ENCODE results near the gene TC2N. TPM values are rescaled to one million over a fixed set of nuclear protein-coding genes. Genes with fewer than 3 reads are reported as not detected.
"Not testable (repeated sequence)": the region's sequence is repeated elsewhere in the genome, so short reads cannot be mapped to it uniquely, and the experiment has no call there.

TC2N gene
- total RNA-seq, 1 experiment from 2014 or later = not detected

- no peak for DNase-seq (ENCODE audit: low read depth)
Measured at GRCh38 chr14:91870001-91870400, 2.7 kb upstream of the TC2N start.

DNA sequence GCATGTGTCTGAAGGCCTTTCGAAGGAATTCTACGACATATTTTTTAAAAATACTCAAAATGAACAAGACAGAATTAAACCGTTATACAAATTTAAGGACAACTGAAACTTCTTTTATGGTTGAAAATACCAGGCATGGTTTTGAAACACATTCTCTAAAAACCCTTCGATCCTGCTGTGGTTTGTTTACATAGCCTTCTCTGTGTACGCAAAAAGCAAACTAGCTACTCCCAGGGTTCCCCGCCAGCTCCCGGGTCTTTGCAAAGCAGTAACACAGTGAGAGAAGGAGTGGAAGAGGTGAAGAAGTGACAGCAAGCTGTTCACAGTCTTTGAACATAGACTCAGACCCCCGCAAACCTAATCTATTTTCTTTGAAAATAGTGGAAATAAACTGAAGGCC is 2.2 kb upstream of the TC2N start:
- DNase-seq (ENCODE audit: low read depth) = no peak

DNA sequence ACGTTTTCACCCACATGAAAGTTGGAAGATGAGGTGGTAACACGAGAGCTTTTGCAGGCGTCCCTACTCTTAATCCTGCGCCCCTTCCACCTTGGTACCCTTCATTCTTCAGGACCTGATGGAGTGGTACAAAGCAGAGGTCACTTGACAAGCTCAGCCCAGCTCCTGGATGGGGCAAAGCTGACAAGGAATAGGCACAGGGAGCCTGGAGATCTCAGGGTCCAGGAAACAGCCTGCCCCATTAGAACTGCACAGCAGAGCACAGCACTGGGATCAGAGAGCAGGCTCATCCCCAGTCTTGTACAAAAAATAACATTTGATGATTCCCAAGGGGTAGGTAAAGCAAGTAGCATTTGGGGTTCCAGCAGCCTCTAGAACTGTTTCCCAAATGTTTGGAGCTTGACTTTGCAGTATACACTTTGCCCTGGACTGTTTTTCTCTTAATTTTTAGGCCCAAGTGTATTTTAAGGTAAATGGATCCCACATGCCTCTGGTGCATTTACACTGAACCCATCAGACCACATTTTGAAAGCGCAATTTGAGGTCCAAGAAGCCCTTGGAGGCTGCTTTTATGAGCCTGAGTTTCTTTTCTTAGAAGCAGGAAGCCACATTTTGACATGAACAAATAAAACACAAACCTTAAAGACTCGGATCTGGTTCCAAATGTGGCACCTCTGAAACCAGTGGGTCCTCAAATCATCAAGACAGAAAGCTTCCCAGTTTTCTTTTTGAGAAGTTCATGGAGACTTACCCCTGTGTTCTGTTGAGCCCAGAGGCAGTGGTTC is 633 bp downstream of the TC2N start:
- DNase-seq (ENCODE audit: low read depth) = no peak

GRCh38 chr14:91866061-91866460 is 1.3 kb downstream of the TC2N start:
- DNase-seq (ENCODE audit: low read depth) = peak; percentile 9

DNA sequence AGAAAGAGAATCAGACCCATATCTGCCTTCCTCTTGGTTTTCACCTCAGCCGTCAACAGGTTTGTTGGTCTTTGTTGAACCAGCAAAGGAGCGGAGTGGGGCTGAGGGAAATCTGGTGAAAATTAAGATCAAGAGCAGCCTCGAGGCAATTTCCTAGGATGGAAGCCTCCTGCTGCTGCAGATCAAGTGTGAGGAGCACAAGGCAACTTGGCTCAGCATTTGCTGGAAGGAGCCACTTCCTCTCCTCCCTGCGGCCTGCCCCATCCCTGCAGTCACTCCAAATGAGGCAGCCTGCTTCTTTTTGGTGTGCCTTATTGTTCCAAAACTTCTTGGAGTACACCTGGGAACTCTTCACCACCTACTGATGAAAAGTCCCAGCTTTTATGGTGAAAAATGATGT is 4.9 kb downstream of the TC2N start:
- no peak for DNase-seq (ENCODE audit: low read depth)

GRCh38 chr14:91861091-91861490 is 6.2 kb downstream of the TC2N start:
- DNase-seq (ENCODE audit: low read depth) = no peak

DNA sequence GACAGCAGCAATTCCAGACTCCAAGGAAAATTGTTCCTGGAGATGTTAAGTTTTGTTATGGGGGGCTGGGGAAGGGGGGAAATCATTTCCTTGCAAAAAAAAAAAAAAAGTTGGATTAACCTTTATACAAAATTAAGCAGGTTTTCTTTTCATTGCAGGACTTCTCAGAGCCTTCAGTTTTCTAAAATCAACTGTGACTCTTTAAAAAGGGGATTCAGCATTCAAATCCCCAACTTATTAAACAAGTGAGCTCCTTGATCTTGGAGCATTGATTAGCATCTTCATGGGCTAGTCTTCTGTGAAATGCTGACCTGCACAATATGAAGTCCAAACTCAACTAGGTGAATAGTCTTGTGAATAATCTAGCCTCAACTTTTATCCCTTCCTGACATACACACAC is 7.1 kb downstream of the TC2N start:
- DNase-seq (ENCODE audit: low read depth) = no peak

DNA sequence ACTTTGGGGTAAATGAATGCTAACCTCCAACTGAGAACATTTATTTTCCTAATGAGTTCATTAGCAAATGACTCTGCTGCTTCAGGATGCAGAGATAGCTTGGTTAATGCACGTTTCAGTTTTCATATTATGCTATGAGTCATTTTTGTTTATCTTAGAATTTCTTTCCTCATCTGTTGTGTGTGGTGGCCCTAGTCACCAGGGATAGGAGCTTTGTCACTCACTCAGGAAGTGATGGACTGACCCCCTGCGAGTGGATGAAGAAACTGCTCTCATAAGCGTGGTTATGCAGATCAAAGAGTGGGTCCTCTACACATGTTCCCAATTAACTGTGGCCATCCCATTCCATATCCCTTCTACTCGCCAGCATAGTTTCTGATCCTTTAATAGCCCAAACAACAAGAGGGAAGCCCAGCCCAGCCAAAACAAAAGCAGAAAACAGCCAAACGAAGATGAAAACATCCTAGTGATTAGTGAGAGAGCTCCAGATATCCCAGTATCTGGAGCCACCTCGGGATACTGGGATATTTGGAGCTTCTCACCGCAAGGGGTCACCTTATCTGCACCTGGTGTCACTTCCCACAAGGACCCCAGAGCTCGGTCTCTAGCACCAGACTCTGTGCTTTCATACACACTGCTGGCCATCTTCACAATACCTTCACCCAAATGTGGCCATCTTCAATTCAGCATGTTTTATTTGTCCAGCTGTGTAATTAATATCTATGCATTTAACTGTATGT is 8.6 kb downstream of the TC2N start:
- peak; percentile 62 for DNase-seq (ENCODE audit: low read depth)

DNA sequence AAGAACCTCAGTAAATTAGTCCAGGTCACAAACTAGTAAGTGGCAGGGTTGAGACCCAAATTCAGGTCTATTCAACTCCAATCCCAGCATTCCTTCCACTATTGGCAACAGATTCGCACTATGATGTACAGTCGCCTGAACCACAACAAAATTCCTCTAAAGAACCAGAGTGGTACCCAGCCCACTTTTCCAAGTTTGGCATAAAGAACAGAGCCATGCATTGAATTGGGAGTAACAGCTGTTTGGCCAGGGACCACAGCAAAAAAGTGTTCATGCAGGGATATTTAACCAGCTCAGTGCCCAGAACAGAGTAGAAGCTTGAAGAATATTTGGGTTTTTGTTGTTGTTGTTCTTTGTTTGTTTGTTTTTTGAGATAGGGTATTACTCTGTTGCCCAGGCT is 9.7 kb downstream of the TC2N start:
- no peak for DNase-seq (ENCODE audit: low read depth)

DNA sequence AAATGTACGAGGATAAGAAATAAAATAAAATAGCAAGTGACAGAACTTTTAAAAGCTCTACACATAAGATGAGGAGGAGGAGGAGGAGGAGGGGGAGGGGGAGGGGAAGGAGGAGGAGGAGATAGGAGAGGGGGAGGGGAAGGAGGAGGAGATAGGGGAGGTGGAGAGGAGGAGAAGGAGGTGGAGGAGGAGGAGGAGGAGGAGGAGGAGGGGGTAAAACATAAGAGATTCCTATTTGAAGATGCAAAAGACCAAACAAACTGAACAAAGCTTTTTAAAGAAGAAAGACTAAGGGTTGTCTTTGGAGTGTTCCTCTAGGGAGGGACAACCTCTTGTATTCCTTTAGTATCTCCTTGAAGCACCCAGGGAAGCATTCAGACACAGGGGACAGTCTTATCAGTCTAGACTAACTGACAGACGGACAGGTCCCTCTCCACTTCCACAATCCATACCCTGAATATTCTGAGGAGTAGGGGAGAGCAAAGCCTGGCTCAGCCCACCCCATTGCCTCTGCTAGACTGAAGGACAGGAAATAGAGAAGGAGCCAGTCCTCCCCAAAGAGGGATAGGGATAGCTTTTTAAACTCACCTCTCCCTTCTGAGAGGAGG is 12.9 kb downstream of the TC2N start:
- DNase-seq (ENCODE audit: low read depth) = no peak

DNA sequence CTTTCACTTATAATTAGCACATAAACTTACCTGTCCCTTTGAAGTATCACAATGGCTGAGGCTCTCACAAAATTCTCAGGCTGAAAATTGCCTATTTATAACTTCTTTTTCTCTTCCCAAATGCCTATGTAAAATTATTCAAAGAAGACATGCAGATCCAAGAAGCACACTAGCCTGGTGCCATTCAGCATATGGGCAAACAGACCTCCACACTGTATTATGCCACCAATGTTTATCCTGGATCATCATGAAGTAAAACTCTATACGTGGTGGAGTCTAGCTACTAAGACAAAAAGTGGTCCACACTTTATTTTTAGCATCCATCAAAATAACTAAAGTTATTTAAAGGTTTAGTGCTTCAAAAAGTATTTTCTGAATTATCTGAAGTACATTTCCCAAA is 15.8 kb downstream of the TC2N start:
- no peak for DNase-seq (ENCODE audit: low read depth)

- no peak for DNase-seq (ENCODE audit: low read depth)
Measured at GRCh38 chr14:91848504-91849001, 18.8 kb downstream of the TC2N start.

GRCh38 chr14:91847693-91848092 is 19.6 kb downstream of the TC2N start:
- no peak for DNase-seq (ENCODE audit: low read depth)

- DNase-seq (ENCODE audit: low read depth) = no peak
Measured at GRCh38 chr14:91845652-91846051, 21.7 kb downstream of the TC2N start.

- DNase-seq (ENCODE audit: low read depth) = not testable (repeated sequence)
Measured at GRCh38 chr14:91845056-91845455, 22.3 kb downstream of the TC2N start.

DNA sequence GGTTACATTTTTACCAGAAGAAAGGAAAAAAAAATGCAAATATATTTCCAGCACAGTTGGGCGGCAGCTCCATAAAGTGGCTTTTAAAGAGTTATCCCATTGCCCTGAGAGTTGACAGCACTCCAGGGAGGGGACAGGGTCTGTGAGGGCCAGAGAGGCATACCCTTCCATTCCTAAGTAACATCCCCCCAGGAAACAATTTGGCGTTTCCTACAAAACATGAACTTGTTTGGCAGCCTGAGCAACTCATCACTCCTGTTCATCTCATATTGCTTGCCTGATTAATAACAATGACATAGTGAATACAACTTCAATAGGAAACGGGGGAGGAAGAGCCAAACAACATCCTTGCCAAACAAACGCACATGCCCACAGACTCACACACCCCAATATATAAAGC is 23.3 kb downstream of the TC2N start:
- no peak for DNase-seq (ENCODE audit: low read depth)

DNA sequence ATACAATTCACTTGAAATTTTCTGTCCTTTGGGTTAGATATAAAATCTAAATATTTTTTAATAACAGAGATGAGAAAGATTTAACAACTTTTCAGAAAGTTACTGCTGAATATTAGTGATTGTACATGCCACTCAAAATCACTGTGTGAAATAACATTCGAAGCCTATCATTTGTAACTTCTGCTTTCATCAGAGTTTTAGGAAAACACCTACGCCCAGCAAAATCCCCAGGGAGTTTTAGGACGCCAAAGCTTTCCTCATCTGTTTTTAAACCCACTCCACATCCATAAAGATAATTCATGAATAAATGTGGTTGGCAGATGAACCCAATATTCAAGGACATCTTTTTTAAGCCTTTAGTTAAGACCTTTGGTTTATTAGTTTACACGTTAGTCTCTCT is 23.9 kb downstream of the TC2N start:
- no peak for DNase-seq (ENCODE audit: low read depth)

DNA sequence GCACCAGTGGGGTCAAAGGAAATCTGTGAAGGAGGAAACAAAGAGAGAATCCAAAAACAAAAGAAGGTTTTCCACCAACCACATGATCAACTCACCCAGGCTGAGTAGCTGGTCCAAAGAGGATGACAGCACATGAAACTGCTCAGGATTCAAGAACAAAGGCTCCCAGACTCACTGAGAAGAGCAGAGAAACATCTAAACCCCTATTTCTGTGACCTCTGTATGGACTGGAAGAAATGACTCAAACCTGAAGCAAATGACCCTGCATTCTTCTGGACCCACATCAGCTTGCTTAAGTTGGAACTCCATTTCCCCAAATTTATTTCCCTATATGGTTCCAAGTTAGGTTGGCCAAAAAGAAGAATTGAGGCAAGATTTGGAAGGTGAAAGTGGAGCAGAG is 26.3 kb downstream of the TC2N start:
- DNase-seq (ENCODE audit: low read depth) = no peak

DNA sequence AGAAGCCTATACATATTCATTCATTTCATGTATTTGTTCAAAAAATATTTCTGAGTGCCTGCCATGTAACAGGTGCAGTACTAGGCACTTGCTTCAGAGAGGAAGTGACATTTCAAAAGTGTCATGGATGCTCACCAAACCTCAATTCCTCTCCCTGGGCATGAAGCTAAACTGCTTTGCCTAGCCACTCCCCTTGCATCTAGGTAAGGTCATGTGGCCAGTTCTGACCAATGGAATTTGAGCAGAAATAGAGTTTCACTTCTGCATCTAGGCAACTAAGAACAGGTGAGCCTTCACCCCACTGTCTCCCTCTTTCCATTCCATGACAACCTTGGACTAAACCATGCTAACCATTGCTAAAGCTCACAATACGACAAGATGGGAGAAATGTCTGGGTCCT is 27.6 kb downstream of the TC2N start:
- no peak for DNase-seq (ENCODE audit: low read depth)

- DNase-seq (ENCODE audit: low read depth) = no peak
Measured at GRCh38 chr14:91837076-91837475, 30.3 kb downstream of the TC2N start.

GRCh38 chr14:91835920-91836843 is 31.2 kb downstream of the TC2N start:
- no peak for DNase-seq (ENCODE audit: low read depth)
